T follicular helper cell (primary cell): ENCODE results near the gene ZC3H18.

Experiments
- DNase-seq: peaks from one replicate; pipeline ENCODE4 v3.0.0-alpha.2; 2020; ENCODE audit warnings: low read depth

Gene ZC3H18

GRCh38 chr16:88532434-88533241, 37.6 kb upstream of the ZC3H18 start:
- no peak for DNase-seq

- no peak for DNase-seq
Observed at GRCh38 chr16:88533381-88533917, 36.8 kb upstream of the ZC3H18 start.

- DNase-seq = peak; percentile 63
Observed at GRCh38 chr16:88533932-88534637, 36.1 kb upstream of the ZC3H18 start.

GRCh38 chr16:88534638-88535190, 35.5 kb upstream of the ZC3H18 start:
- DNase-seq = no peak

GRCh38 chr16:88535191-88535856, 34.9 kb upstream of the ZC3H18 start:
- DNase-seq = no peak

- DNase-seq = no peak
Observed at GRCh38 chr16:88535857-88536222, 34.4 kb upstream of the ZC3H18 start.

GRCh38 chr16:88536510-88536909, 33.7 kb upstream of the ZC3H18 start:
- DNase-seq = no peak

- no peak for DNase-seq
Observed at GRCh38 chr16:88536971-88537751, 33.0 kb upstream of the ZC3H18 start.

GRCh38 chr16:88537859-88538258, 32.3 kb upstream of the ZC3H18 start:
- DNase-seq = no peak

- no peak for DNase-seq
Observed at GRCh38 chr16:88538366-88539060, 31.7 kb upstream of the ZC3H18 start.

GRCh38 chr16:88539261-88539651, 30.9 kb upstream of the ZC3H18 start:
- DNase-seq = no peak

- no peak for DNase-seq
Observed at GRCh38 chr16:88539652-88540345, 30.4 kb upstream of the ZC3H18 start.

GRCh38 chr16:88540346-88540977, 29.7 kb upstream of the ZC3H18 start:
- no peak for DNase-seq

GRCh38 chr16:88541831-88542616, 28.2 kb upstream of the ZC3H18 start:
- DNase-seq = no peak

- no peak for DNase-seq
Observed at GRCh38 chr16:88543230-88543813, 26.9 kb upstream of the ZC3H18 start.

- no peak for DNase-seq
Observed at GRCh38 chr16:88545781-88546180, 24.4 kb upstream of the ZC3H18 start.

- no peak for DNase-seq
Observed at GRCh38 chr16:88548131-88548874, 21.9 kb upstream of the ZC3H18 start.

GRCh38 chr16:88548985-88549384, 21.2 kb upstream of the ZC3H18 start:
- DNase-seq = no peak
